Motor neuron (in vitro differentiated cells): ENCODE results near the gene HP. TPM values are rescaled to one million over a fixed set of nuclear protein-coding genes. Genes with fewer than 3 reads are reported as not detected.

Experiments
- ATAC-seq, 8 experiments: fragments of 200-7000 bp; cut with Tn5 transposase; replicated peaks in 6 of 8; 2 replicates each; pipeline ENCODE4 v1.8.0; 2021; ENCODE audit warnings: mild to moderate bottlenecking in 8 of 8, moderate library complexity in 8 of 8
- H3K27ac ChIP-seq, 2 donors: fragments of 250-450 bp; sonication (Bioruptor Pico); 2 replicates each; pipeline ENCODE4 v1.9.0; 2021; ENCODE audit warnings: antibody characterized with exemption in 2 of 2, mild to moderate bottlenecking in 2 of 2, moderate library complexity in 1 of 2
- H3K4me1 ChIP-seq, 2 donors: fragments of 250-450 bp; sonication (Bioruptor Pico); replicated peaks in 1 of 2; 2 replicates each; pipeline ENCODE4 v1.6.1; 2021; ENCODE audit warnings: antibody characterized with exemption in 2 of 2, mild to moderate bottlenecking in 2 of 2, moderate library complexity in 1 of 2
- H3K4me3 ChIP-seq, 5 donors: fragments of 250-450 bp; sonication (Bioruptor Pico); 2 replicates each; pipeline ENCODE4 v1.9.0; 2021; ENCODE audit warnings: antibody characterized with exemption in 5 of 5, mild to moderate bottlenecking in 5 of 5, moderate library complexity in 4 of 5
- WGBS, 10 experiments: fragments of 450-650 bp; shearing (Covaris generic); methylation state at CpG; one replicate each; pipeline ENCODE4 v1.0.0; 2022; 5-methylcytosine and 5-hydroxymethylcytosine counted together
- in situ Hi-C, 9 experiments: fragments of 400-800 bp; cut with MboI; loops; one replicate each; pipeline ENCODE4 v1.15.0; 2021; ENCODE audit warnings: low sequenced_read_pairs in 9 of 9, low pct_unique_long_range_greater_than_20kb in 2 of 9; ENCODE audit not compliant: unreplicated experiment in 9 of 9
- total RNA-seq, 8 experiments: library from RNA; unstranded; fragments of 300-600 nt; gene quantifications; 2 replicates each; pipeline versions ENCODE4 v1.2.3 to v1.2.4, GENCODE V29; 2022

Gene HP
- total RNA-seq, 8 experiments from 2014 or later = 0.50 to 107 (median 1.1) TPM

- ATAC-seq = no peak
- Histone ChIP-seq H3K4me3 (no peak overlapping the region), H3K27ac (no peak overlapping the region), H3K4me1 (no peaks in the 10 kb centered on the region)
- WGBS, 10 experiments = 87 to 100% (median 100%) methylated on average over 1 to 3 of the region's 9 CpGs; no CpG with 5 or more reads in 6 of the 10 experiments
- in situ Hi-C loops = no loop called here
Measured at GRCh38 chr16:72104905-72105304, 50.6 kb downstream of the HP start.

DNA sequence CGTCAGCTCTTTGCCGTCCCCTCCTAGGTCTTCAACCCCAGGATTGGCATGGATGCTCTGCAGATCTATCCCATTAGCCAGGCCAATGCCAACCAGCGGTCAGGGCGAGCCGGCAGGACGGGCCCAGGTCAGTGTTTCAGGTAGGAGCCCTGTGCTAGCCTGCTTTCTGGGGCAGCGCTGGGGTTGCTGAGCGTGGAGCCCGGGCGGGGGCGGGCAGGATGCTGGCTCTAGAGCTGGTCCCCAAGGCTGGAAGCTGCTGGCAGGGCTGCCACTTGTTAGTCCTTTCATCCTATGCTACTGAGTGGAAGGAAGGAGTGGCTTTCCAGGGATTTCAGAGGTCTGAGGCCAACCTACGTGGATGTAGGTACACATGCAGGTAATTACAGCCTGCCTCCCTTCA, 51.7 kb downstream of the HP start:
- in situ Hi-C loops = no loop called here
- WGBS, 10 experiments = 90 to 100% (median 100%) methylated on average over 2 to 4 of the region's 12 CpGs; no CpG with 5 or more reads in 6 of the 10 experiments
- no peak for ATAC-seq
- H3K4me3 ChIP-seq = no peak overlapping the region
- no peak overlapping the region for H3K27ac ChIP-seq
- H3K4me1 ChIP-seq = no peaks in the 10 kb centered on the region

DNA sequence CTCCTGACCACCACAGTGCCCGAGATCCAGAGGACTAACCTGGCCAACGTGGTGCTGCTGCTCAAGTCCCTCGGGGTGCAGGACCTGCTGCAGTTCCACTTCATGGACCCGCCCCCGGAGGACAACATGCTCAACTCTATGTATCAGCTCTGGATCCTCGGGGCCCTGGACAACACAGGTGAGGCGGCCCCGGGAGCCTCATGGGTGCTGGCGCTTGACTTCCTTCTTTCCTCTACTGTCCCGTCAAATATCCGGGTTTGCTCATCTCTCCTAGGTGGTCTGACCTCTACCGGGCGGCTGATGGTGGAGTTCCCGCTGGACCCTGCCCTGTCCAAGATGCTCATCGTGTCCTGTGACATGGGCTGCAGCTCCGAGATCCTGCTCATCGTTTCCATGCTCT, 53.1 kb downstream of the HP start:
- 84 to 100% (median 100%) methylated on average over 1 to 8 of the region's 17 CpGs; no CpG with 5 or more reads in 4 of the 10 experiments for WGBS, 10 experiments
- H3K4me1 ChIP-seq = no peaks in the 10 kb centered on the region
- no peak for ATAC-seq
- in situ Hi-C loops = no loop called here
- H3K4me3 ChIP-seq = no peak overlapping the region
- no peak overlapping the region for H3K27ac ChIP-seq

DNA sequence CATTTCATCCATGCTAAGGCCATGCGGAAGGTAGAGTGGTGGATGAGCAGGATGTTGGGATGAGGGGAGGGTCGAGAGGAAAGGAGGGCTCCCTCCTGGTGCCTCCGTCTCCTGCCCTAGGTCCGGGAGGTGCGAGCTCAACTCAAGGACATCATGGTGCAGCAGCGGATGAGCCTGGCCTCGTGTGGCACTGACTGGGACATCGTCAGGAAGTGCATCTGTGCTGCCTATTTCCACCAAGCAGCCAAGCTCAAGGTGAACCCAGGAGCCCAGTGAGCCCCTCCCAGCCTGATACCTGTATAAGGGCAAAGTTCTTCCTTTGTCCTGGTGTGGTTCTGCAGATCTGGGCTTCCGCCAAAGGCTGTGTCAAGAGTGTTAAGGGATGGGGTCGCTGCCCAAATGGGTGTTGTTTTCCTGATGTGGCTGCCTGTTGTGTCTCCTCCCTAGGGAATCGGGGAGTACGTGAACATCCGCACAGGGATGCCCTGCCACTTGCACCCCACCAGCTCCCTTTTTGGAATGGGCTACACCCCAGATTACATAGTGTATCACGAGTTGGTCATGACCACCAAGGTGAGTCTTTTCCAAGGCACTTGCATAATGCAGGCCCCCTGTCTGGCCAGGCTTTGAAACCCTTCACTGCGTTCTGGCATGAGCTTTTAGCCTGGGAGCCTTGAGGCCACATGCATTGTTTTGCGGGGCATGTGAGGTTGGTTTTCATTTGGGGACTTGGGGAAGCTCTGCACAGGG, 54.2 kb downstream of the HP start:
- H3K27ac ChIP-seq = no peak overlapping the region
- WGBS, 10 experiments = 33 to 100% (median 86%) methylated on average over 1 to 9 of the region's 16 CpGs; no CpG with 5 or more reads in 2 of the 10 experiments
- H3K4me3 ChIP-seq = no peak overlapping the region
- peak in 1 of 8 experiments; percentile 12 for ATAC-seq
- no peaks in the 10 kb centered on the region for H3K4me1 ChIP-seq
- in situ Hi-C loops = no loop called here

GRCh38 chr16:72109300-72109699, 55.0 kb downstream of the HP start:
- H3K4me1 ChIP-seq = no peaks in the 10 kb centered on the region
- no peak for ATAC-seq
- H3K4me3 ChIP-seq = no peak overlapping the region
- in situ Hi-C loops = no loop called here
- no peak overlapping the region for H3K27ac ChIP-seq
- 90 to 100% (median 98%) methylated on average over 2 to 5 of the region's 12 CpGs; no CpG with 5 or more reads in 6 of the 10 experiments for WGBS, 10 experiments

DNA sequence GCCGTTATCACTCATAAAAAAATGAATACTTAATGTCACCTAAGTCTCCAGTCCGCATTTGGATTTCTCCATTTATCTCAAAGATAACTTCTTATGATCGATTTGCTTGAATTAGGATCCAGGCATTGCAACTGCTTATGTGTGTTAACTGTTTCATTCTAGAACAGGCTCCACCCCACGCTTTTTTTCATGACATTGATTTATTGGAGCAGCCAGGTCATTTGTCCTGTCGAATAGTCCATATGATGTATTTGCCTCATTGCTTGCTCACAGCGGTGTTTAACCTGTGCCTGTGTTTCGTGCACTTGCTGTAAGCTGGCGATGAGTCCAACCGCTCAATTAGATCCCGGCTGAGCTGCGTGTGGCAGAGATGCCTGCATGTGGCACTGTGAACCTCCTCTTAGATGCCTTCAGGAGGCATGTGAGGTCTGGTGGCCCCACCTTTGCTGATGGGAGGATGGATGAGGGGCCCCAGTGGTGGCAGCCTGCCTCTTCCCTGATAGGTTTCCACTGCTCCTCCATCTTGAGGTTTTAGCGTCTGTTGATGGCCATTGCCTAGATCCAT, 55.7 kb downstream of the HP start:
- Histone ChIP-seq H3K27ac (no peak overlapping the region), H3K4me3 (no peak overlapping the region), H3K4me1 (no peaks in the 10 kb centered on the region)
- 75 to 100% (median 90%) methylated on average over 2 to 12 of the region's 12 CpGs; no CpG with 5 or more reads in 1 of the 10 experiments for WGBS, 10 experiments
- in situ Hi-C loops = no loop called here
- no peak for ATAC-seq

Other genes starting within 250 kb of the HP start
- gene AP1G1, start 245.7 kb upstream of the HP start, total RNA-seq = 10 to 100 TPM; 40.1 to 78.0 (median 63.4) TPM
- 10 to 100 TPM in 6 of 8 experiments, 1 to 10 TPM in 2; 7.5 to 22.7 (median 17.2) TPM for gene ATXN1L, start 208.5 kb upstream of the HP start, total RNA-seq
- 10 to 100 TPM in 5 of 8 experiments, 1 to 10 TPM in 3; 3.2 to 28.6 (median 20.7) TPM for gene ZNF821, start 170.3 kb upstream of the HP start, total RNA-seq
- gene IST1, start 159.0 kb upstream of the HP start, total RNA-seq = 100 to 1,000 TPM; 115 to 205 (median 148) TPM
- gene PKD1L3, start 54.1 kb upstream of the HP start, total RNA-seq = under 1 TPM; 0.04 to 0.35 (median 0.06) TPM
- 10 to 100 TPM in 2 of 8 experiments, 1 to 10 TPM in 6; 3.7 to 17.1 (median 6.7) TPM for gene DHODH, start 45.8 kb upstream of the HP start, total RNA-seq
- 1 to 10 TPM in 2 of 8 experiments, under 1 TPM in 5, not detected in 1; 0.27 to 1.9 (median 0.81) TPM for gene HPR, start 8.7 kb downstream of the HP start, total RNA-seq
- gene TXNL4B, start 39.1 kb downstream of the HP start, total RNA-seq = 10 to 100 TPM in 5 of 8 experiments, 1 to 10 TPM in 3; 8.4 to 16.9 (median 12.1) TPM
- gene DHX38, start 39.3 kb downstream of the HP start, total RNA-seq = 10 to 100 TPM; 28.2 to 75.7 (median 44.2) TPM
- gene PMFBP1, start 117.7 kb downstream of the HP start, total RNA-seq = 1 to 10 TPM in 7 of 8 experiments, under 1 TPM in 1; 0.76 to 6.7 (median 1.5) TPM